Stomach (tissue), 4 donors: ENCODE results near the gene DNAH14.
"Not testable (repeated sequence)": the region's sequence is repeated elsewhere in the genome, so short reads cannot be mapped to it uniquely, and the experiment has no call there.

Experiments used
- CTCF ChIP-seq, 7 experiments: fragments of 450-650 bp in 4 of 7; fragments of 200-600 bp in 3 of 7; sonication (generic) in 3 of 7; IDR thresholded peaks; one replicate each; pipeline ENCODE4 v1.5.1; 2016 to 2019; ENCODE audit warnings: antibody characterized with exemption in 7 of 7, control low read depth in 2 of 7, mild to moderate bottlenecking in 1 of 7
- EP300 ChIP-seq: sonication (generic); formaldehyde crosslinking; IDR thresholded peaks from one replicate; pipeline ENCODE4 v1.6.1; 2017; ENCODE audit warnings: antibody characterized with exemption
- POLR2A ChIP-seq, 4 donors: fragments of 450-650 bp; IDR thresholded peaks; one replicate each; pipeline ENCODE4 v1.6.1; 2016; ENCODE audit warnings: antibody characterized with exemption in 4 of 4, control low read depth in 2 of 4, mild to moderate bottlenecking in 1 of 4, moderate library complexity in 1 of 4
- POLR2AphosphoS5 ChIP-seq, 3 donors: sonication (generic); formaldehyde crosslinking; IDR thresholded peaks; one replicate each; pipeline ENCODE4 v1.6.1; 2016; ENCODE audit warnings: antibody characterized with exemption in 3 of 3

GRCh38 chr1:225008050-225008449, 78.6 kb downstream of the DNAH14 start:
- TF ChIP-seq CTCF (IDR thresholded peaks at IDR 0.05); EP300; POLR2A (IDR thresholded peaks at IDR 0.05); POLR2AphosphoS5 (IDR thresholded peaks at IDR 0.05): not testable (repeated sequence)
